ENCODE measurements around the gene PPARA.

The PPARA gene

DNA sequence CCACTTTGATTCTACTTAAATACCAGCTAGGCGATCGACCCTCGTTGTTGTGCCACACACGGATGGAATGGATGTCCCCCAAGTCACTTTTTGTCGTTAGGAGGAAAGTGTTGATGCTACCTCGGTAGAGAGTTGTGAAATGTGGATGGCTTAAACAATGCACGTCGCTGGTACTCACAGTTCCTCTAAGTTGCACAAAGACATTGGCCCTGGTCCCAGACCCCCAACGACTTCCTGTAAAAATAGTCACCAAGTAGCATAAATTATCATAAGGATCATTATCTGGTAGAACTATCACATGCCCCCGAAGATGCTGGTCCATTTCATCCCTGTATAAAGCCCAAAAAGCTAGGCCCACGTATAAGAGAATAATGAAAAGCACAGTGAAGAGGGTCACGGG lies 109.0 kb downstream of the PPARA start:
- no peak for TF ChIP-seq RAD21 (IDR thresholded peaks at IDR 0.05; ENCODE audit: low read depth)
- TF ChIP-seq FOXM1 (IDR thresholded peaks at IDR 0.05; ENCODE audit: borderline replicate concordance, low read depth), result no peak
- TF ChIP-seq TEAD4 (IDR thresholded peaks at IDR 0.05), result no peak

GRCh38 chr22:46260038-46260437 lies 109.7 kb downstream of the PPARA start:
- TF ChIP-seq TEAD4 (IDR thresholded peaks at IDR 0.05) (no peak), USF1 (IDR thresholded peaks at IDR 0.05) (no peak), RAD21 (IDR thresholded peaks at IDR 0.05; ENCODE audit: low read depth) (no peak), CEBPB (IDR thresholded peaks at IDR 0.05) (no peak), YY1 (IDR thresholded peaks at IDR 0.05; ENCODE audit: low read depth) (no peak), ZBTB7A (IDR thresholded peaks at IDR 0.05; ENCODE audit: low read depth) (no peak), EP300 (IDR thresholded peaks at IDR 0.05; ENCODE audit: borderline replicate concordance) (no peak), EGR1 (IDR thresholded peaks at IDR 0.05) (no peak), TCF12 (IDR thresholded peaks at IDR 0.05; ENCODE audit: low read depth) (no peak), CREB1 (IDR thresholded peaks at IDR 0.05; ENCODE audit: low read depth) (no peak), NFIC (IDR thresholded peaks at IDR 0.05) (no peak), FOXM1 (IDR thresholded peaks at IDR 0.05; ENCODE audit: borderline replicate concordance, low read depth) (no peak), TAF1 (IDR thresholded peaks at IDR 0.05; ENCODE audit: low read depth) (no peak)
- TF ChIP-seq, protein P1, sequence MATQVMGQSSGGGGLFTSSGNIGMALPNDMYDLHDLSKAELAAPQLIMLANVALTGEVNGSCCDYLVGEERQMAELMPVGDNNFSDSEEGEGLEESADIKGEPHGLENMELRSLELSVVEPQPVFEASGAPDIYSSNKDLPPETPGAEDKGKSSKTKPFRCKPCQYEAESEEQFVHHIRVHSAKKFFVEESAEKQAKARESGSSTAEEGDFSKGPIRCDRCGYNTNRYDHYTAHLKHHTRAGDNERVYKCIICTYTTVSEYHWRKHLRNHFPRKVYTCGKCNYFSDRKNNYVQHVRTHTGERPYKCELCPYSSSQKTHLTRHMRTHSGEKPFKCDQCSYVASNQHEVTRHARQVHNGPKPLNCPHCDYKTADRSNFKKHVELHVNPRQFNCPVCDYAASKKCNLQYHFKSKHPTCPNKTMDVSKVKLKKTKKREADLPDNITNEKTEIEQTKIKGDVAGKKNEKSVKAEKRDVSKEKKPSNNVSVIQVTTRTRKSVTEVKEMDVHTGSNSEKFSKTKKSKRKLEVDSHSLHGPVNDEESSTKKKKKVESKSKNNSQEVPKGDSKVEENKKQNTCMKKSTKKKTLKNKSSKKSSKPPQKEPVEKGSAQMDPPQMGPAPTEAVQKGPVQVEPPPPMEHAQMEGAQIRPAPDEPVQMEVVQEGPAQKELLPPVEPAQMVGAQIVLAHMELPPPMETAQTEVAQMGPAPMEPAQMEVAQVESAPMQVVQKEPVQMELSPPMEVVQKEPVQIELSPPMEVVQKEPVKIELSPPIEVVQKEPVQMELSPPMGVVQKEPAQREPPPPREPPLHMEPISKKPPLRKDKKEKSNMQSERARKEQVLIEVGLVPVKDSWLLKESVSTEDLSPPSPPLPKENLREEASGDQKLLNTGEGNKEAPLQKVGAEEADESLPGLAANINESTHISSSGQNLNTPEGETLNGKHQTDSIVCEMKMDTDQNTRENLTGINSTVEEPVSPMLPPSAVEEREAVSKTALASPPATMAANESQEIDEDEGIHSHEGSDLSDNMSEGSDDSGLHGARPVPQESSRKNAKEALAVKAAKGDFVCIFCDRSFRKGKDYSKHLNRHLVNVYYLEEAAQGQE (IDR thresholded peaks at IDR 0.05; ENCODE audit: low read depth), result no peak
- TF ChIP-seq, protein P2, sequence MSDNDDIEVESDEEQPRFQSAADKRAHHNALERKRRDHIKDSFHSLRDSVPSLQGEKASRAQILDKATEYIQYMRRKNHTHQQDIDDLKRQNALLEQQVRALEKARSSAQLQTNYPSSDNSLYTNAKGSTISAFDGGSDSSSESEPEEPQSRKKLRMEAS (IDR thresholded peaks at IDR 0.05), result no peak

GRCh38 chr22:46262449-46263215 lies 112.3 kb downstream of the PPARA start:
- TF ChIP-seq EP300 (IDR thresholded peaks at IDR 0.05; ENCODE audit: borderline replicate concordance) (no peak), ZBTB7A (IDR thresholded peaks at IDR 0.05; ENCODE audit: low read depth) (no peak), CREB1 (IDR thresholded peaks at IDR 0.05; ENCODE audit: low read depth) (no peak), TEAD4 (IDR thresholded peaks at IDR 0.05) (no peak), YY1 (IDR thresholded peaks at IDR 0.05; ENCODE audit: low read depth) (no peak), TAF1 (IDR thresholded peaks at IDR 0.05; ENCODE audit: low read depth) (no peak), TCF12 (IDR thresholded peaks at IDR 0.05; ENCODE audit: low read depth) (no peak), USF1 (IDR thresholded peaks at IDR 0.05) (no peak), NFIC (IDR thresholded peaks at IDR 0.05) (no peak), FOXM1 (IDR thresholded peaks at IDR 0.05; ENCODE audit: borderline replicate concordance, low read depth) (no peak)
- TF ChIP-seq, protein P2 (IDR thresholded peaks at IDR 0.05), result no peak
- TF ChIP-seq, protein P1 (IDR thresholded peaks at IDR 0.05; ENCODE audit: low read depth), result no peak

- TF ChIP-seq, protein P2 (IDR thresholded peaks at IDR 0.05), result no peak
- no peak for TF ChIP-seq FOXM1 (IDR thresholded peaks at IDR 0.05; ENCODE audit: borderline replicate concordance, low read depth)
- TF ChIP-seq EGR1 (IDR thresholded peaks at IDR 0.05), result no peak
- no peak for TF ChIP-seq EP300 (IDR thresholded peaks at IDR 0.05; ENCODE audit: borderline replicate concordance)
- TF ChIP-seq USF1 (IDR thresholded peaks at IDR 0.05), result no peak
- no peak for TF ChIP-seq TCF12 (IDR thresholded peaks at IDR 0.05; ENCODE audit: low read depth)
- no peak for TF ChIP-seq CREB1 (IDR thresholded peaks at IDR 0.05; ENCODE audit: low read depth)
- no peak for TF ChIP-seq ZBTB7A (IDR thresholded peaks at IDR 0.05; ENCODE audit: low read depth)
- no peak for TF ChIP-seq NFIC (IDR thresholded peaks at IDR 0.05)
- TF ChIP-seq TAF1 (IDR thresholded peaks at IDR 0.05; ENCODE audit: low read depth), result no peak
- TF ChIP-seq RAD21 (IDR thresholded peaks at IDR 0.05; ENCODE audit: low read depth), result no peak
- TF ChIP-seq, protein P1 (IDR thresholded peaks at IDR 0.05; ENCODE audit: low read depth), result no peak
- TF ChIP-seq TEAD4 (IDR thresholded peaks at IDR 0.05), result no peak
- no peak for TF ChIP-seq CEBPB (IDR thresholded peaks at IDR 0.05)
- TF ChIP-seq YY1 (IDR thresholded peaks at IDR 0.05; ENCODE audit: low read depth), result no peak
These were observed 112.9 kb downstream of the PPARA start, which contains the start of gene PKDREJ for GRCh38 chr22:46263216-46263590. Gene PKDREJ (minus strand): TSS chr22:46263343. CDS start chr22:46263322, 21 bp downstream.
